GM21447 (cell line): ENCODE measurements around the gene LCE1E.

Experiments used
- ATAC-seq: cut with Tn5 transposase; IDR thresholded peaks from one replicate; pipeline ENCODE4 v1.9.1; 2021; ENCODE audit not compliant: unreplicated experiment

Gene LCE1E

DNA sequence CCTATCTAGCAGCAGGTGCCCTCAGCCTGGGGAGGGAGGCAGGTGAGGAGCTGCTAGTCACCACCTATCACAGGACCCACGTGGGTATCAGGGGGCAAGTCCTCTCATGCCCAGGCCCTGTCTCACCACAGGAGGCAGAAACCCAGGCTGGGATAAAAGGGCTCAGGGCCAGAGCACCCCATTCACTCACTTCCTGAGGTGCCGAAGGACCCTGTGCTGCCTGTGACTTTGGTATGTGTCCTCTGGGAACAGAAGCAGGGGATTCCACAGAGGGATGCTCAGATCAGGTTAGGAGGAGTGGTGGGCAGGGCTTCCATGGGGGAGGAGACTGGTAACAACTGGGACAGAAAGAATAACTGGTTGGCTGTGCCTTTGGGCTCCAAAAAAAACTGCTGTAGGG lies at the start of gene LCE1E:
LCE1E (plus strand) TSS at position 181 of the 400 bp plus-strand sequence. CDS start 1,043 bp downstream, outside the sequence.
- no peak for ATAC-seq

DNA sequence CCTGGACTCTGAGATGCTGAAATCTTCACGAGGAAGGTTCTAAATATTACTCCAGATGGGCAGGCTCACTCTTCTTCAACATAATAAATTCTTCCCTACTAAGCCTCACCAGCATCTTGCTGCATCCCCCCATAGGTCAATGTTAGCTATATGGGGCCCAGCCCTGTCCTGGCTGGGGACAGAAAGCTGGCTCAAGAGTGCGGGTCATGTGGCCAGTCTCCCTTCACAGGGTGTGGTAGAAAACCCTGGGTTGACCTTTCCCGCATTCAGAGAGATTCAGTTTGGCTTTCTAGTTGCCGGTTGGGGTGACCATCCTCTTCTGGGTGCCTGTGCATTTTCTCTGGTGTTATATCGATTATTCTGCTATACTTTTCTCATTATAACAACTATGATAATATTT lies 48.1 kb upstream of the LCE1E start:
- no peak for ATAC-seq

GRCh38 chr1:152739841-152740240 lies 46.2 kb upstream of the LCE1E start:
- no peak for ATAC-seq

DNA sequence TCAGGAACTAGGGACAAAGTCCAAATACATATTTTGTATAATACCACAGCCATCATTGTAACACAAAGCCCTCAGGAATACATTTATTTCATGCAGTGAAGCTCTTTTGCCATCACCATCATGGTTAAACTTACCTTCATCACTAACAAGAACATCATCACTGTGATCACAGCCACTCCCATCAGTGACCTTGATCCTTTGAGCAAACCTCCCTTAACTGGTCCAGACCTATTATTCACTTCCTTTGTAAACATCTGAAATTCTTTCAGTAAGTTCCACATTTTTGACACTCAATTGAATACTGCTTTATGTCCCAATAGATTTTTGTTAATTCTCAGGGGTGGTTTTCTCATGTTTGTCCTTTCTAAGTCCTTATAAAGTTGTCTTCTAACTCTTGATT lies 44.4 kb upstream of the LCE1E start:
- ATAC-seq = no peak

DNA sequence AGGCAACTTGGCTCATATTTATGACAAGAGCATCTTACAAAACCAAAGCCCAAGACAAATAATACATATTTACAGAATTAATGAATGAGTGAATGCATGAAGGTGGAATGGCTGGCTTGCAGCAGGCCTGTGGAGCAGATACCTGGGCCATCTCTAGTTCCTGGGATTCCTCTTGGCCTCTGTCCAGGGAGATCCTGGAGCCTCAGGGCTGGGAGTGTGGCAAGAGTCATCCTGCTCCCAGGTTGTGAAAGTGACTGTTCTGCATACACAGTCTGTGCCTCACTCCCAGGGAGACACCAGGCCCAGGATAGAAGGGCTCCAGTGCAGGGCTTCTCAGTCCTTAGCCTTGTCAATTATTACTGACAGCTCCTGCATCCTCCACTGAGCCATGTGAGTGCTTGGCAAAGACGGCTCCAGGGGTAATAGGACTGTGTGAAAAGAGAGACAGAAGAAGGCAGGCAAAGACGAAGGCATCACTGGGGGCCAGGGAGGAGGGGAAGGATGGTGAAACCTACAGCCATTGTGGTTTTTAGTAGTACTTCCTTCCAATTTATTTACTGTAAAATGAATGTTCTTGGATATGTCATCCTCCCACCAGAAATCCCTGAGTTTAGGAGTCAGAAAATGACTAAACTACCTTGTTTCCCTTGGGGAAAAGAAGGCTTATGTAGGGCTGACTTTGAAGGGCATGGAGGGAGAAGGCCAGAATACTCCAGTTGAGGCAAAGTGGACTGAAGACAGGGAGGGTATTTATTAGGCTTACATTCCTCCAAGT lies 42.5 kb upstream of the LCE1E start:
- ATAC-seq = no peak

DNA sequence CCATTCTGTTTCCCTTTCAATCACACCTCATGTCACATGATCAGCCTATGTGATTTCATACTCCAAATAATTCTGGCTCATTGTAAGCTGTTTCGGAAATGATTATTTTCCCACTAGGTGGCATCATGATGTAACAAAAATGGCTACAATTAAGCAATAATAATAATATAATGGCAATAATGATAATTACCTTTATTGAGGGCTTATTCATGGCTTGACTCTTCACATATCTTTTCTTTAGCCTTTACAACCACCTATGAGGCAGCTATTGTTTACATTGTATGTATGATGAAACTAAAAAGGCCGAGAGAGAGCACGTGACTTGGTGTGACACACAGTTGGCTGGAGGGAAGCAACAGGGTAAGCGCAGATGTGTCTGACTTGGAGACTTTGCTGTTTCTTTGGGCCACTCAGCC lies 40.8 kb upstream of the LCE1E start:
- no peak for ATAC-seq

GRCh38 chr1:152745765-152746444 lies 40.2 kb upstream of the LCE1E start:
- no peak for ATAC-seq

GRCh38 chr1:152747831-152748230 lies 38.2 kb upstream of the LCE1E start:
- ATAC-seq = no peak

- ATAC-seq = no peak
Measured at GRCh38 chr1:152752225-152752624, 33.8 kb upstream of the LCE1E start.

GRCh38 chr1:152753586-152753985 lies 32.5 kb upstream of the LCE1E start:
- no peak for ATAC-seq

GRCh38 chr1:152756872-152757271 lies 29.2 kb upstream of the LCE1E start:
- ATAC-seq = no peak

DNA sequence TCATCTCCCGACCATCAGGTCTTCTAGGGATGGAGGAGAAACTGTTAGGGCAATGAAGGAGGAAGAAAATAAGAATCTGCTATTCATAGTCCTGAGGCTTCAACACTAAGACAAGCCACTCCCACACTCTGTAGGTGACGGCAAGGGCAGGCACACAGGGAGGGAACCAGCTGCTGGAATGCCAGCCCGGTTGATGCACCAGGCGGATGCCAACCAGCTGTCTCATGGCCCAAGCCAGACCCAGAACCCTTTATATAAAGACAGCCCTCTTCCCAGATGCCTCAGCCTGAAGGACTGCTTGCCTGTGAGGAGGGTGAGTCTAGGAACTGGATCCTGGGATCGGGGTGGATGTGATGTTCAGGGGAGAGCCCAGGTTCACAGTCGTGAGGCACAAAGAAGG lies 28.3 kb upstream of the LCE1E start, which contains the start of gene KPRP:
KPRP (plus strand) TSS at position 279 of the 400 bp plus-strand sequence. CDS start 1,564 bp downstream, outside the sequence.
- ATAC-seq = no peak

DNA sequence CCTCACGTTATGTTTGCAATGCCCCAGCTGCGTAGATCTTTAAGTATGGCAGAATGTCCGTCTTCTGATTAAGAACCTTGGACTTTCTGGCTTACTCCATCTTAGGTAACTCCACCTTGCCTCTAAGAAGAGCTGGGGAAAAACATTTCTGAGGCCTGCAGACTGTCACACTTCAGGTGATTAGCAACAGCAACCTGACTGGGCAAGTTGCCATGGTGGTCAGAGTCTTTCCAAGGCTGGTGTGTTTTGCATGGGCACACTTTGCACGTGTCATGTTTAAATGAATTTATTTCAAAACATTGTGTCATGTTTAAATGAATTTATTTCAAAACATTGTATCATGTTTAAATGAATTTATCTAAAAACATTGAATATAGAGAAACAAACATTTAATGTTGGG lies 27.4 kb upstream of the LCE1E start:
- no peak for ATAC-seq

DNA sequence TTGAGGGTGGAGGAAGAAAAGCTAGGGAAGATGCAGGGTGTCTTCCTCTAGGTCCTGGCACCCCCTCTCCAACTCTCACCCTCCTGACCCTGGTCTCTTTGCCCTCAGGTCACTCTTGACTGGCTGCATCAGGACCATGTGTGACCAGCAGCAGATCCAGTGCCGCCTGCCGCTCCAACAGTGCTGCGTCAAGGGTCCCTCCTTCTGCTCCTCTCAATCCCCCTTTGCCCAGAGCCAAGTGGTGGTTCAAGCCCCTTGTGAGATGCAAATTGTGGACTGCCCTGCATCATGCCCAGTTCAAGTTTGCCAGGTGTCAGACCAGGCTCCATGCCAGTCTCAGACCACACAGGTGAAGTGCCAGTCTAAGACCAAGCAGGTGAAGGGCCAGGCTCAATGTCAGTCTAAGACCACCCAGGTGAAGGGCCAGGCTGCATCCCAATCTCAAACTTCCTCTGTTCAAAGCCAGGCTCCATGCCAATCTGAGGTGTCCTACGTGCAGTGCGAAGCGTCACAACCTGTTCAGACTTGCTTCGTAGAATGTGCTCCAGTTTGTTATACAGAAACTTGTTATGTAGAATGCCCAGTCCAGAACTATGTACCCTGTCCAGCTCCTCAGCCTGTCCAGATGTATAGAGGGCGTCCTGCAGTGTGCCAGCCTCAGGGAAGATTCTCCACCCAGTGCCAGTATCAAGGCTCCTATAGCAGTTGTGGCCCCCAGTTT lies 26.4 kb upstream of the LCE1E start:
- ATAC-seq = no peak

DNA sequence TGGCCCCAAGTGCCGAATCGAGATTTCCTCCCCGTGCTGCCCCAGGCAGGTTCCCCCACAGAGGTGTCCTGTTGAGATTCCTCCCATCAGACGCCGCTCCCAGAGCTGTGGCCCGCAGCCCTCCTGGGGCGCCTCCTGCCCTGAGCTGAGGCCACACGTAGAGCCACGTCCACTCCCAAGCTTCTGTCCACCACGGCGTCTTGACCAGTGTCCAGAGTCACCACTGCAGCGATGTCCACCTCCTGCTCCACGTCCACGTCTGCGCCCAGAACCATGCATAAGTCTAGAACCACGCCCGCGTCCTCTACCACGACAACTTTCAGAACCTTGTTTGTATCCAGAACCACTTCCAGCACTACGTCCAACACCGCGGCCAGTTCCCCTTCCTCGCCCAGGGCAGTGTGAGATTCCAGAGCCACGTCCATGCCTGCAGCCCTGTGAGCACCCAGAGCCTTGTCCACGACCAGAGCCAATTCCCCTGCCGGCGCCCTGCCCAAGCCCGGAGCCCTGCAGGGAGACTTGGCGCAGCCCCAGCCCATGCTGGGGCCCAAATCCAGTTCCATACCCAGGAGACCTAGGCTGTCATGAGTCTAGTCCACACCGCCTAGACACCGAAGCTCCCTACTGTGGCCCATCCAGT lies 25.4 kb upstream of the LCE1E start:
- no peak for ATAC-seq

GRCh38 chr1:152761609-152762213 lies 24.3 kb upstream of the LCE1E start:
- ATAC-seq = no peak

- no peak for ATAC-seq
Measured at GRCh38 chr1:152768847-152769533, 17.1 kb upstream of the LCE1E start.

GRCh38 chr1:152770411-152770810 lies 15.6 kb upstream of the LCE1E start:
- ATAC-seq = no peak

GRCh38 chr1:152774875-152775274 lies 11.2 kb upstream of the LCE1E start, which contains the start of gene LCE1F:
Gene LCE1F, plus strand, starts transcription at chr1:152775140. Its CDS starts 1,232 bp downstream, at chr1:152776372.
- ATAC-seq = no peak

DNA sequence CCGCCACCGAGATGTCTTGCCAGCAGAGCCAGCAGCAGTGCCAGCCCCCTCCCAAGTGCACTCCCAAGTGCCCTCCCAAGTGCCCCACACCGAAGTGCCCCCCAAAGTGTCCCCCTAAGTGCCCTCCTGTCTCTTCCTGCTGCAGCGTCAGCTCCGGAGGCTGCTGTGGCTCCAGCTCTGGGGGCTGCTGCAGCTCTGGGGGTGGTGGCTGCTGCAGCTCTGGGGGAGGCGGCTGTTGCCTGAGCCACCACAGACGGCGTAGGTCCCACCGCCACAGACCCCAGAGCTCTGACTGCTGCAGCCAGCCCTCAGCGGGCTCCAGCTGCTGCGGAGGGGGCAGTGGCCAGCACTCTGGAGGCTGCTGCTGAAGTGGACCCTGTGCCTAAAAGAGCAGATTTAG lies 9.7 kb upstream of the LCE1E start:
- ATAC-seq = no peak
